PC-9 (cell line): Measurements from ENCODE around the gene CAPG. TPM values are rescaled to one million over a fixed set of nuclear protein-coding genes. Genes with fewer than 3 reads are reported as not detected.
A peak's percentile ranks its signal among the peaks of the same experiment; 100 is the strongest.

ENCODE experiments used
- BruUV-seq: library from RNA; stranded (reverse); fragments of 400-500 nt; replicated peaks from 2 replicates; lab custom pipeline; 2021; lab: Mats Ljungman, UMichigan
- CTCF ChIA-PET: fragments of 300-600 bp; sonication (Branson Sonifier 250); formaldehyde crosslinking; loops from one replicate; lab custom pipeline; 2022; ENCODE audit warnings: antibody characterized with exemption; lab: Charles Lee
- POLR2A ChIA-PET: fragments of 300-600 bp; sonication (Branson Sonifier 250); formaldehyde crosslinking; loops from one replicate; lab custom pipeline; 2022; ENCODE audit warnings: antibody characterized with exemption; ENCODE audit not compliant: unreplicated experiment; lab: Charles Lee
- DNase-seq, 2 experiments: peaks; one replicate each; pipeline versions ENCODE4 v3.0.0 to v3.0.0-alpha.2; 2015 to 2022; ENCODE audit warnings: mixed read lengths in 1 of 2
- H2AFZ ChIP-seq: fragments of 200-600 bp; sonication (generic); 2 replicates; pipeline ENCODE4 v1.8.1; 2017; ENCODE audit warnings: antibody characterized with exemption
- H3F3A ChIP-seq: fragments of 200-600 bp; sonication (generic); 2 replicates; pipeline ENCODE4 v1.8.1; 2017; ENCODE audit warnings: antibody characterized with exemption, mild to moderate bottlenecking, low read depth; ENCODE audit not compliant: insufficient read depth
- H3K27ac ChIP-seq: fragments of 200-600 bp; sonication (generic); 2 replicates; pipeline ENCODE4 v1.6.1; 2016; ENCODE audit warnings: mixed run types
- H3K27me3 ChIP-seq: fragments of 200-600 bp; sonication (generic); 2 replicates; pipeline ENCODE4 v1.6.1; 2016; ENCODE audit warnings: low read depth, mixed run types; ENCODE audit not compliant: insufficient read depth
- H3K36me3 ChIP-seq: fragments of 200-600 bp; sonication (generic); 2 replicates; pipeline ENCODE4 v1.6.1; 2016; ENCODE audit warnings: low read depth, mixed run types
- H3K4me1 ChIP-seq: fragments of 200-600 bp; sonication (generic); replicated peaks from 2 replicates; pipeline ENCODE4 v1.6.1; 2016; ENCODE audit warnings: mixed run types; ENCODE audit not compliant: insufficient read depth
- H3K4me2 ChIP-seq: fragments of 200-600 bp; sonication (generic); 2 replicates; pipeline ENCODE4 v1.6.1; 2017; ENCODE audit warnings: mixed run types
- H3K4me3 ChIP-seq: fragments of 200-600 bp; sonication (generic); 2 replicates; pipeline ENCODE4 v1.6.1; 2016; ENCODE audit warnings: mixed run types
- H3K79me2 ChIP-seq: fragments of 200-600 bp; sonication (generic); 2 replicates; pipeline ENCODE4 v1.6.1; 2017; ENCODE audit warnings: low read depth, mixed run types
- H3K9me2 ChIP-seq: fragments of 200-600 bp; sonication (generic); 2 replicates; pipeline ENCODE4 v1.8.1; 2017; ENCODE audit warnings: mild to moderate bottlenecking; ENCODE audit not compliant: insufficient read depth
- H3K9me3 ChIP-seq: fragments of 200-600 bp; sonication (generic); 2 replicates; pipeline ENCODE4 v1.8.1; 2016; ENCODE audit warnings: low read depth; ENCODE audit not compliant: insufficient read depth
- H4K20me1 ChIP-seq: fragments of 200-600 bp; sonication (generic); 2 replicates; pipeline ENCODE4 v1.8.1; 2017; ENCODE audit not compliant: insufficient read depth
- CTCF ChIP-seq: fragments of 200-600 bp; sonication (generic); conservative IDR thresholded peaks from 2 replicates; pipeline ENCODE4 v1.6.1; 2017; ENCODE audit warnings: mixed run types, antibody characterized with exemption, mild to moderate bottlenecking, moderate library complexity
- EZH2 ChIP-seq: fragments of 200-600 bp; sonication (generic); IDR thresholded peaks from 2 replicates; pipeline ENCODE4 v1.8.0; 2017; ENCODE audit warnings: antibody characterized with exemption, low read depth
- intact Hi-C: fragments of 100-400 bp; cut with micrococcal nuclease; formaldehyde crosslinking; loops from one replicate; pipeline ENCODE4 v1.10.0; 2022; ENCODE audit not compliant: unreplicated experiment
- total RNA-seq: library from RNA; stranded (reverse); gene quantifications from 2 replicates; pipeline ENCODE4 v1.2.3, GENCODE V29; 2021

Gene CAPG
- total RNA-seq, 1 experiment from 2014 or later, result 417 TPM

DNA sequence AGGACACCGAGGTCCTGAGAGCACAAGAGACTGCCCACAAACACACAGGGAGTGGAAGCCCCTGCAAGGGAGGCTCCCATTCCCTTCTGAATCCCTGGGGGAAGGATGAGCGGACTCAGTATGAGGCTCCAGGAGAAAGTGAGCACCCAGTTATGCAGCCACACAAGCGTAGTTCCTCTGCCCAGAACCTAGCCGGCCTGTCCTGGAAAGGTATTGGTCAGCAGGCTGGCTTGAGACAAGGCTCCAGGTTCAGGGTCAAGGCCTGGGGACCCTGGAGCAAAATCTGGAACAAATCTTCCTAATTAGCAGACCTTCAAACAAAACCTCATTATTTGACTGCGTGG, 1.2 kb upstream of the CAPG start:
- intact Hi-C loops, result loop anchor here (2.0 to 5.0 kb wide), 4 partner anchors 57 to 454 kb away; partner anchors contain the start of genes ELMOD3, RETSAT and TGOLN2
- H3K79me2 ChIP-seq, result peaks cover 60% of the 10 kb centered on the region
- POLR2A ChIA-PET, result interaction anchor here (0.5 to 1.2 kb wide), 4 partner anchors 113 to 134 kb away, joined by 4 to 5 read pairs (median 5); partner anchors contain the start of gene MAT2A
- peaks cover 5% of the 10 kb centered on the region; the same call in 1 of the 2 replicates for H4K20me1 ChIP-seq
- H3K4me1 ChIP-seq, result peaks cover 57% of the 10 kb centered on the region
- peak overlapping the region; percentile 85 for H3K4me2 ChIP-seq
- H3K27ac ChIP-seq, result peak overlapping the region; percentile 88
- CTCF ChIA-PET, result interaction anchor here (1.0 kb wide), 1 partner anchor 146 kb away, joined by 3 read pairs; no protein-coding TSS in a partner anchor
- H3F3A ChIP-seq, result peaks cover 35% of the 10 kb centered on the region
- no peak for TF ChIP-seq EZH2
- TF ChIP-seq CTCF, result no peak
- H3K9me3 ChIP-seq, result no peaks in the 10 kb centered on the region
- H2AFZ ChIP-seq, result no peak overlapping the region
- 0 out of 2 replicates have a peak overlapping the region, but pooled peaks have one; percentile 21 for H3K4me3 ChIP-seq
- DNase-seq, result no peak
- H3K27me3 ChIP-seq, result no peaks in the 10 kb centered on the region
- H3K36me3 ChIP-seq, result no peaks in the 10 kb centered on the region
- H3K9me2 ChIP-seq, result no peaks in the 10 kb centered on the region
- no TSS peak for BruUV-seq

DNA sequence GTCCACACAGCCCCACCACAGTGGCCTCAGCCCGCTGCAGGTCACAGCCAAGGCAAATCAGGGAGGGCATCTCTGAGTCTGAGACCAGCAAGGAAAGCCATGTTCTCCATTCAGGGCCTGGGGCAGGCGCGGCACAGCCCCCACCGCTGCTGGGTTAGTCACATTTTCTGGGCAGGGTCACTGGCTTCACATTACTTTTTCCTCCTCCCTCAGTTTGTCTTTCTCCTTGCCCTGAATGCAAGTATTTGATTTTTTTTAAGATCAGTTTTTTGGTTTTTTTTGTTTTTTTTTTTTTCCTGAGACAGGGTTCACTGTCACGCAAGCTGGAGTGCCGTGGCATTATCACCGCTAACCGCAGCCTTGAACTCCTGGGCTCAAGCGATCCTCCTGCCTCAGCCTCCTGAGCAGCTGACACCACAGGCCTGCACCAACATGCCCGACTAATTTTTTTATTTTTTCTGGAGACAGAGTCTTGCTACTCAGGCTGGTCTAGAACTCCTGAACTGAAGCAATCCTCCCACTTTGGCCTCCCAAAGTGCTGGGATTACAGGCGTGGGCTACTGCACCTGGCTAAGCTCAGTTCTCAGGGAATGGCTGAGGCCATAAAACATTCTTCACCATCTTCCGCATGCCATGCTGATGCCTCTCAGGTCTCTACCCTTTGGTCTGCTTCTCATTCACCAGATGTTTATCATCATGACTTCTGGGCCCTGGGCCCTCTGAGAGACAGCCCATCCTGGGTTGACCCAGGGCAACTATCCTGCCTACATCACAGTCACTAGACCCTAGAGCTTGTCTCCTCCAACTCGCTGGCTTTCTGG, 628 bp upstream of the CAPG start:
- H3K27ac ChIP-seq, result peak overlapping the region; percentile 88
- H3K27me3 ChIP-seq, result no peaks in the 10 kb centered on the region
- peaks cover 33% of the 10 kb centered on the region for H3F3A ChIP-seq
- H3K9me2 ChIP-seq, result no peaks in the 10 kb centered on the region
- intact Hi-C loops, result loop anchor here (1.0 to 5.0 kb wide), 5 partner anchors 13 to 453 kb away; partner anchors contain the start of genes ELMOD3, RETSAT and TGOLN2
- H2AFZ ChIP-seq, result peak overlapping the region; percentile 56
- TSS peak; percentile 35 for BruUV-seq
- peaks cover 66% of the 10 kb centered on the region for H3K79me2 ChIP-seq
- peaks cover 5% of the 10 kb centered on the region; the same call in 1 of the 2 replicates for H4K20me1 ChIP-seq
- ChIA-PET CTCF (interaction anchor here (1.0 kb wide), 1 partner anchor 146 kb away, joined by 3 read pairs; no protein-coding TSS in a partner anchor), POLR2A (interaction anchor here (0.5 to 1.2 kb wide), 6 partner anchors 27 to 196 kb away, joined by 3 to 20 read pairs (median 5); partner anchors contain the start of gene MAT2A)
- H3K4me2 ChIP-seq, result peak overlapping the region; percentile 85
- no peak for TF ChIP-seq CTCF
- no peak for TF ChIP-seq EZH2
- DNase-seq, result peak; percentile 74 to 84
- peak overlapping the region; percentile 49 for H3K4me3 ChIP-seq
- peaks cover 57% of the 10 kb centered on the region for H3K4me1 ChIP-seq
- no peaks in the 10 kb centered on the region for H3K9me3 ChIP-seq
- no peaks in the 10 kb centered on the region for H3K36me3 ChIP-seq

DNA sequence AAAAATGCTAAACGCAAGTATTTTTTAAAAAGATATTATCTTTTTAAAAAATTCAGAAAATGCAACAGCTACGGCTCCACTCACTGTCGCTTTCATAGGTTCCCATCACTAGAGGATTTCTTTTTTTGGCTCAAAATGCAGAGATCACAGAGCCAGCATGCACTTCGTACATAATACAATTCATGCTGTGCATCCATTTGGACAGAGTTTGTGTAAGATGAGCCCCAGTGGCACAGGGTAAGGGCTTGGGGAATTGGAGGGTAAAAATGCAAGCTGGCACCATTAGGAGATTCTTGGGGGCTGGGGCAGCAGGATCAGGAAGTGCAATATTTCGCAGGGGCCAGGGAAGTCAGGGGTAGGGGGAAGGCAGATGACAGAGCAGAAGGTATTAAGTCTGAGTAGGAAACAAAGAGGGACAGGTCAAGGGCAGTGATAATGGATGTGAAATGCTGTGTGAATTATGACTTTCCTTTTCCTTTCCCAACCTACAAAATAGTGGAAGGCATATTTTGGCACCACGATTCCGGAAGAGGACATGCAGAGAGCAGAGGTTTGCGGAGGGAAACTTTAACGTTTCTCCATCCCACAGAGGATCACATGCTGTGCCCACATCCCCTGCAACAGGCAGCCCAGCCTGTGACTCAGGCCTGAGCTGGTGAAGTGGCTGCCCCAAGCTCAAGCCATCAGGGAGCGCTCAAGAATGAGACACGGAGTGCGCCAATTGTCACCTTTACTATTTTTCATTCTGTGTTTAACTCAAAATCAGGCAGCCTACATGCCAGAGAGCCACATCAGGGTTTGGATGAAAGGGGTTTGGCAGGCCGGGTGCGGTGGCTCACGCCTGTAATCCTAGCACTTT, 4.7 kb downstream of the CAPG start:
- no peak overlapping the region for H2AFZ ChIP-seq
- peak in 1 of 2 experiments; percentile 5 for DNase-seq

More for the DNA sequence above, 4.7 kb downstream of the CAPG start:
- BruUV-seq, result no TSS peak
- no peak overlapping the region for H3K4me3 ChIP-seq
- peaks cover 50% of the 10 kb centered on the region for H3K79me2 ChIP-seq
- H3K4me1 ChIP-seq, result peaks cover 16% of the 10 kb centered on the region
- H3K36me3 ChIP-seq, result no peaks in the 10 kb centered on the region
- CTCF ChIA-PET, result no interaction called here
- POLR2A ChIA-PET, result no interaction called here
- no peak for TF ChIP-seq EZH2
- TF ChIP-seq CTCF, result no peak
- no peak overlapping the region for H3K27ac ChIP-seq
- no peaks in the 10 kb centered on the region for H3K9me2 ChIP-seq
- no peaks in the 10 kb centered on the region for H3K27me3 ChIP-seq
- intact Hi-C loops, result no loop called here
- H3K4me2 ChIP-seq, result no peak overlapping the region
- H3K9me3 ChIP-seq, result no peaks in the 10 kb centered on the region; the same call in 1 of the 2 replicates
- H3F3A ChIP-seq, result peaks cover 6% of the 10 kb centered on the region; the same call in 1 of the 2 replicates
- H4K20me1 ChIP-seq, result peaks cover 5% of the 10 kb centered on the region; the same call in 1 of the 2 replicates
